ENCODE measurements around the gene RFX3. TPM values are rescaled to one million over a fixed set of nuclear protein-coding genes. Genes with fewer than 3 reads are reported as not detected.
A peak's percentile ranks its signal among the peaks of the same experiment; 100 is the strongest.

Gene RFX3
- total RNA-seq, 4 donors from 2014 or later, result 2.1 to 11.5 (median 7.3) TPM

GRCh38 chr9:3433754-3434153, 92.0 kb downstream of the RFX3 start:
- ATAC-seq (no peak), DNase-seq (no peak)
- TF ChIP-seq POLR2A (IDR thresholded peaks at IDR 0.05), result no peak
- no peak for TF ChIP-seq CTCF (IDR thresholded peaks at IDR 0.05 in 4 of 5, conservative IDR thresholded peaks at IDR 0.05 in 1 of 5)
- in situ Hi-C loops (cut with MboI; ENCODE audit: low sequenced_read_pairs in 4 of 4) (loop anchor here in 1 of 4 donors (25.0 kb wide), 1 partner anchor 196 kb away; no protein-coding TSS in a partner anchor), intact Hi-C loops (cut with DNase I; ENCODE audit: low total_unique reads) (no loop called here)
- Histone ChIP-seq H3K9me3 (no peaks in the 10 kb centered on the region), H3K27ac (peak overlapping the region in 1 of 4 donors; percentile 66), H3K4me1 (peaks cover 18 to 29% of the 10 kb centered on the region in 2 donors), H3K4me3 (peak overlapping the region in 1 of 4 donors; percentile 17), H3K36me3 (no peaks in the 10 kb centered on the region), H3K27me3 (no peaks in the 10 kb centered on the region)

DNA sequence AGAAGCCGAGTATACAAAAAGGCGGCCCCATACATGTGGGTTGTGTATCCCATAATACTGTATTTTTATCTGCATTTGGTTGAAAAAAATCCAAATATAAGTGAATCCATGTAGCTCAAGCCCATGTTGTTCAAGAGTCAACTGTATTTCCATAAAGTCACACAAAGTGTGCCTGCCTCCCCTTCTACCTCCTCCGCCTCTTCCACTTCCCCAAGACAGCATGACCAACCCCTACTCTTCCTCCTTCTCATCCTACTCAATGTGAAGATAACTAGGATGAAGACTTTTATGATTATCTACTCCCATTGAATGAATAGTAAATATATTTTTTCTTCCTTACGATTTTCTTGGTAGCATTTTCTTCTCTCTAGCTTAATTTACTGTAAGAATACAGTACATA, 92.7 kb downstream of the RFX3 start:
- in situ Hi-C loops (cut with MboI; ENCODE audit: low sequenced_read_pairs in 4 of 4), result loop anchor here in 1 of 4 donors (25.0 kb wide), 1 partner anchor 196 kb away; no protein-coding TSS in a partner anchor
- TF ChIP-seq CTCF (IDR thresholded peaks at IDR 0.05 in 4 of 5, conservative IDR thresholded peaks at IDR 0.05 in 1 of 5), result no peak
- no peak for TF ChIP-seq POLR2A (IDR thresholded peaks at IDR 0.05)
- intact Hi-C loops (cut with DNase I; ENCODE audit: low total_unique reads), result no loop called here
- Histone ChIP-seq H3K4me3 (no peak overlapping the region), H3K36me3 (no peaks in the 10 kb centered on the region), H3K27me3 (no peaks in the 10 kb centered on the region), H3K9me3 (no peaks in the 10 kb centered on the region), H3K27ac (no peak overlapping the region), H3K4me1 (peaks cover 18 to 29% of the 10 kb centered on the region in 2 donors)
- no peak for DNase-seq
- ATAC-seq, result no peak

DNA sequence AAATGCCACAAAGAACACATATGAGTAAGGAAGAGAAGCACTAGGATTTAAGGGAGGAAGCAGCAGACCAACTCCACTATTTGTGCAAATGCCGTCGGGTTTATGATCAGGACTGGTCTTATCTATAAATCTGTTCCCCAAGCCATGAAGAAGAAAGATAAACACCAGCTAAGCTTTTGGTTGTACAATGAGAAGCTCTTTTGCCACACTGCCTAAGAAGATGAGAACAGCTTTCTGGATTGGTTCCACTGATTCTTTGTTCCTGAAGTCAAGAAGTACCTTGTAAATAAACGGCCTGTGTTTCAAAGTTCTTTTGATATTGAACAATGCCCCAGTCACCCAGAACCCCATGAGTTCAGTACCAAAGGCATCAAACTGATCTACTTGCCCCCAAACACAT, 93.9 kb downstream of the RFX3 start:
- DNase-seq, result no peak
- H3K27me3 ChIP-seq, result no peaks in the 10 kb centered on the region
- intact Hi-C loops (cut with DNase I; ENCODE audit: low total_unique reads), result no loop called here
- H3K4me1 ChIP-seq, result peaks cover 17 to 26% of the 10 kb centered on the region in 2 donors
- no peaks in the 10 kb centered on the region for H3K36me3 ChIP-seq
- in situ Hi-C loops (cut with MboI; ENCODE audit: low sequenced_read_pairs in 4 of 4), result loop anchor here in 1 of 4 donors (25.0 kb wide), 1 partner anchor 195 kb away; no protein-coding TSS in a partner anchor
- no peak overlapping the region for H3K27ac ChIP-seq
- TF ChIP-seq POLR2A (IDR thresholded peaks at IDR 0.05) (no peak), CTCF (IDR thresholded peaks at IDR 0.05 in 4 of 5, conservative IDR thresholded peaks at IDR 0.05 in 1 of 5) (no peak)
- H3K9me3 ChIP-seq, result no peaks in the 10 kb centered on the region
- ATAC-seq, result no peak
- no peak overlapping the region for H3K4me3 ChIP-seq

DNA sequence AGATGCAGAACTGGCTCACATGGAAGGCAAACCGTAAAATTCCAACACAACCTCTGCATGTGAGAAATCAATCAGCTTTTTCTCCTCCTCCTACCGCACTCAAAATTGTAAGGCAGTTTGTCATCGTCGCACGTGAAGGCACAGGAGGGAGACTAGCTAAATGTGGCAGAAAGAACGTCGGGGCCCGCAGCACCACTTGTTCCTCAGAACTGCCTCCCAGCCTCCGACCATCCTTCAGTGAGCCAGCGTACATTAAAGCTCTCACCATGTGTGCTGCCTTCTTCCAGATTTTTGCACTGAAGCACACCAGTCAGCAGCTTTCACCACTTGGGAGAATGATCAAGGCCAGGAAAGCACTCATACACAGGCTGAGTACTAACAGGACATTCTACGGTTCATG, 105.9 kb downstream of the RFX3 start:
- H3K4me1 ChIP-seq, result peaks cover 0 to 3% of the 10 kb centered on the region in 2 donors
- ATAC-seq, result peak in 1 of 2 donors; percentile 39
- H3K9me3 ChIP-seq, result no peaks in the 10 kb centered on the region
- DNase-seq, result no peak
- no peaks in the 10 kb centered on the region for H3K27me3 ChIP-seq
- no peak overlapping the region for H3K4me3 ChIP-seq
- TF ChIP-seq POLR2A (IDR thresholded peaks at IDR 0.05), result no peak
- TF ChIP-seq CTCF (IDR thresholded peaks at IDR 0.05 in 4 of 5, conservative IDR thresholded peaks at IDR 0.05 in 1 of 5), result no peak
- intact Hi-C loops (cut with DNase I; ENCODE audit: low total_unique reads), result no loop called here
- peaks cover 0 to 3% of the 10 kb centered on the region in 2 donors for H3K36me3 ChIP-seq
- in situ Hi-C loops (cut with MboI; ENCODE audit: low sequenced_read_pairs in 4 of 4), result no loop called here
- no peak overlapping the region for H3K27ac ChIP-seq

DNA sequence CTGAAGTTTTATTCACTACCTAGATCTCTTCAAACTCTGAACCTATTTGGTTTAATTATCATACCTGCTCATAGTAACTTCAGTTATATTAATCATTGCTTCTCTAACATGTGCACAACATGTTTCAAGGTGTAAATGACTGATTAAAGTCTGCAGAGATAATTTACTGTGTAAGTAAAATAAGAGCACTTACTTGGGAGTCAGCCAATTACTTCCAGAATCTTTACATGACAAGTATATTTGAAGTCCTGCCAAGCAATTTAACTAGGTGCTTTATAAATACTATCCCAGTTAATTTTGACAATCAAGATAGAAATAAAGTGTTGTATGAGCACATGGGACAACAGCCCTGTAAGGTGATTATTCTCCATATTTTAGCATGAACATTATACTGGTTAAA, 109.9 kb downstream of the RFX3 start:
- no peaks in the 10 kb centered on the region for H3K36me3 ChIP-seq
- no peak for TF ChIP-seq CTCF (IDR thresholded peaks at IDR 0.05 in 4 of 5, conservative IDR thresholded peaks at IDR 0.05 in 1 of 5)
- no peak for DNase-seq
- no peaks in the 10 kb centered on the region for H3K9me3 ChIP-seq
- peaks cover 0 to 11% of the 10 kb centered on the region in 2 donors for H3K4me1 ChIP-seq
- intact Hi-C loops (cut with DNase I; ENCODE audit: low total_unique reads), result no loop called here
- no peak for ATAC-seq
- in situ Hi-C loops (cut with MboI; ENCODE audit: low sequenced_read_pairs in 4 of 4), result no loop called here
- H3K27me3 ChIP-seq, result no peaks in the 10 kb centered on the region
- no peak overlapping the region for H3K4me3 ChIP-seq
- H3K27ac ChIP-seq, result no peak overlapping the region

Measured in gastrocnemius medialis (tissue), 4 donors.